ENCODE measurements around the gene TXNRD3.

Gene TXNRD3

GRCh38 chr3:126570103-126570541, 84.8 kb downstream of the TXNRD3 start:
- CTCF ChIA-PET: interaction anchor here (1.2 kb wide), 1 partner anchor 39 kb away, joined by 3 read pairs; no protein-coding TSS in a partner anchor
- peak; percentile 8 for DNase-seq (ENCODE audit: extremely low spot score)
- no peak for TF ChIP-seq CTCF (IDR thresholded peaks at IDR 0.05; ENCODE audit: control extremely low read depth, extremely low read depth, low read depth, missing control alignments)
- POLR2A ChIA-PET: no interaction called here

GRCh38 chr3:126569390-126569975, 85.4 kb downstream of the TXNRD3 start:
- no peak for TF ChIP-seq CTCF (IDR thresholded peaks at IDR 0.05; ENCODE audit: control extremely low read depth, extremely low read depth, low read depth, missing control alignments)
- POLR2A ChIA-PET: no interaction called here
- CTCF ChIA-PET: no interaction called here
- no peak for DNase-seq (ENCODE audit: extremely low spot score)

GRCh38 chr3:126568776-126569342, 86.1 kb downstream of the TXNRD3 start:
- ChIA-PET CTCF (no interaction called here), POLR2A (no interaction called here)
- TF ChIP-seq CTCF (IDR thresholded peaks at IDR 0.05; ENCODE audit: control extremely low read depth, extremely low read depth, low read depth, missing control alignments): no peak
- peak; percentile 9 for DNase-seq (ENCODE audit: extremely low spot score)

- ChIA-PET CTCF (no interaction called here), POLR2A (no interaction called here)
- DNase-seq (ENCODE audit: extremely low spot score): peak; percentile 8
- no peak for TF ChIP-seq CTCF (IDR thresholded peaks at IDR 0.05; ENCODE audit: control extremely low read depth, extremely low read depth, low read depth, missing control alignments)
These were observed 87.1 kb downstream of the TXNRD3 start for GRCh38 chr3:126567696-126568438.

- DNase-seq (ENCODE audit: extremely low spot score): no peak
- ChIA-PET CTCF (no interaction called here), POLR2A (no interaction called here)
These were observed 92.1 kb downstream of the TXNRD3 start for GRCh38 chr3:126562737-126563276.

More at GRCh38 chr3:126562737-126563276, 92.1 kb downstream of the TXNRD3 start:
- no peak for TF ChIP-seq CTCF (IDR thresholded peaks at IDR 0.05; ENCODE audit: control extremely low read depth, extremely low read depth, low read depth, missing control alignments)

Data from GM10248 (cell line).